Right lobe of liver (tissue), 4 donors: ENCODE data around the gene POC1B.

Experiments used
- CTCF ChIP-seq, 4 donors: fragments of 200-600 bp in 3 of 4; fragments of 450-650 bp in 1 of 4; IDR thresholded peaks; one replicate each; pipeline versions ENCODE4 v1.5.1 to v1.8.0; 2016 to 2022; ENCODE audit warnings: antibody characterized with exemption in 4 of 4, mild to moderate bottlenecking in 2 of 4
- POLR2A ChIP-seq: fragments of 450-650 bp; IDR thresholded peaks from one replicate; pipeline ENCODE4 v1.6.1; 2017; ENCODE audit warnings: antibody characterized with exemption, mild to moderate bottlenecking
- donor health status: DM: no; HTN: no; CAD: no.
- donor health status: DM: no; HTN: no; CAD: no.
- donor health status: DM: no; HTN: yes; CAD: no.

GRCh38 chr12:89413234-89413633 is 112.6 kb downstream of the POC1B start:
- TF ChIP-seq CTCF (IDR thresholded peaks at IDR 0.05): no peak
- no peak for TF ChIP-seq POLR2A
